ENCODE measurements around the gene HDGF. TPM values are rescaled to one million over a fixed set of nuclear protein-coding genes. Genes with fewer than 3 reads are reported as not detected.

The HDGF gene
- total RNA-seq, 1 donor, result 146 TPM

DNA sequence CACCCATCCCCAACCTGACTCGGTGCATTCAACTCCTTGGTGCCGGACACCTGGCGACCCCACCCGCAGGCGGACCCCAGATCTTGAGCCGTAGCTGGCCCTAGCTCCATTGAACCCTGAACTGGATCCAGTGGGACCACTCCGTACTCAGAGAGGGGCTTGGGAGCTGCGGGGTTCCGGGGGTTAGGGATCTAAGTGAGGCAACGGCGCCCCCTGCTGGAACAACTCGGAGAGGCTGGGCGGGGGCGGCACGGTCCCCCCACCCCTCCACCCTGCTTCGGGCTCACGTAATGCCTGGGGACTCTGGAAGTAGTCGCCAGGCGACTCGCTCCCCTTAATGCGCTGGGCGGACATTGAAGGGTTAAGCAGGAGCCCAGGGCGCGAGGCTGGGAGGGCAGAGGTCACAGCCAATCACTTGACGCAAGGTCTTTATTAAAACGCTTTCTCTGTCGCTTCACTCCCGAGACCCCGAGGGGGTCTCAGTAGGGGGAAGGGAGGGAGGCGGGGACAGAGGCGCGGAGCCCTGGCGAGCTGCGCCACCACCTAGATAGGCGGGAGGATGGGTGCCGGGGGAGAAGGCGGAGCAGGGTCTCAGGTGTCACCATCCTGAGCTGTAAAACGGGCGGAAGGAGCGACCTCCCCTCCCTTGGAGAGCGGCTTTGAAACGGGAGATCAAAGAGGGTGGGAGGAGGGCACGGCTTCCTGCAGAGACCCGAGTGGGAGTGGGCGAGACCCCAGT is 45.4 kb downstream of the HDGF start:
- TF ChIP-seq, protein P1, sequence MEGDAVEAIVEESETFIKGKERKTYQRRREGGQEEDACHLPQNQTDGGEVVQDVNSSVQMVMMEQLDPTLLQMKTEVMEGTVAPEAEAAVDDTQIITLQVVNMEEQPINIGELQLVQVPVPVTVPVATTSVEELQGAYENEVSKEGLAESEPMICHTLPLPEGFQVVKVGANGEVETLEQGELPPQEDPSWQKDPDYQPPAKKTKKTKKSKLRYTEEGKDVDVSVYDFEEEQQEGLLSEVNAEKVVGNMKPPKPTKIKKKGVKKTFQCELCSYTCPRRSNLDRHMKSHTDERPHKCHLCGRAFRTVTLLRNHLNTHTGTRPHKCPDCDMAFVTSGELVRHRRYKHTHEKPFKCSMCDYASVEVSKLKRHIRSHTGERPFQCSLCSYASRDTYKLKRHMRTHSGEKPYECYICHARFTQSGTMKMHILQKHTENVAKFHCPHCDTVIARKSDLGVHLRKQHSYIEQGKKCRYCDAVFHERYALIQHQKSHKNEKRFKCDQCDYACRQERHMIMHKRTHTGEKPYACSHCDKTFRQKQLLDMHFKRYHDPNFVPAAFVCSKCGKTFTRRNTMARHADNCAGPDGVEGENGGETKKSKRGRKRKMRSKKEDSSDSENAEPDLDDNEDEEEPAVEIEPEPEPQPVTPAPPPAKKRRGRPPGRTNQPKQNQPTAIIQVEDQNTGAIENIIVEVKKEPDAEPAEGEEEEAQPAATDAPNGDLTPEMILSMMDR (IDR thresholded peaks at IDR 0.05; ENCODE audit: insufficient read depth, low read length), result peak; percentile 78
- peak; percentile 73 for DNase-seq (ENCODE audit: low read depth)
- peak overlapping the region; percentile 79 for H3K4me3 ChIP-seq (ENCODE audit: low read depth, low read length)

GRCh38 chr1:156705321-156705917 is 46.1 kb downstream of the HDGF start, which contains the start of gene CRABP2:
Gene CRABP2 (minus strand): TSS chr1:156705583. CDS start chr1:156705446, 137 bp downstream.
- TF ChIP-seq, protein P1 (IDR thresholded peaks at IDR 0.05; ENCODE audit: insufficient read depth, low read length), result no peak
- peak; percentile 66 for DNase-seq (ENCODE audit: low read depth)
- H3K4me3 ChIP-seq (ENCODE audit: low read depth, low read length), result peak within 1 kb of the TSS; percentile 79

DNA sequence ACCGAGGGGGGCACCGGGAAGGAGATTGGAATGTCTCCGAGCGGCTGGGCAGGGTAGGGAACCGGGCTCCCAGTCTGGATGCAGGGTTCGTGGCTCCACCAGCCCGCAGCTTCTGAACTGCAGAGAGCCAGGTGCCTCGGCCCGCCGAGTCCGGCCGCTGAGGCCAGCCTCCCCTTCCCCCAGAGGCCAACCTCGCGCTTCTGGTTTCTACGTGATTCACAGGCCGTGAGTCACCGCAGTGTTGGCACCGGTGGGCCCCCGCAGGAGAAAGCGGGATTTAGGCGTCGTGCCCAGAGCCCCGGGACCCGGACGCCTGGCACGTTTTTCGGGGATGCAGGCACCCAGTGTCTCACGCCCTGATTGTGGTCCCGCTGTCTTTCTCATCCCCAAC is 46.5 kb downstream of the HDGF start:
- TF ChIP-seq, protein P1 (IDR thresholded peaks at IDR 0.05; ENCODE audit: insufficient read depth, low read length), result no peak
- H3K4me3 ChIP-seq (ENCODE audit: low read depth, low read length), result peak overlapping the region; percentile 79
- DNase-seq (ENCODE audit: low read depth), result peak; percentile 75

GRCh38 chr1:156704166-156704711 is 47.2 kb downstream of the HDGF start:
- DNase-seq (ENCODE audit: low read depth), result no peak
- TF ChIP-seq, protein P1 (IDR thresholded peaks at IDR 0.05; ENCODE audit: insufficient read depth, low read length), result no peak
- peak overlapping the region; percentile 79 for H3K4me3 ChIP-seq (ENCODE audit: low read depth, low read length)

DNA sequence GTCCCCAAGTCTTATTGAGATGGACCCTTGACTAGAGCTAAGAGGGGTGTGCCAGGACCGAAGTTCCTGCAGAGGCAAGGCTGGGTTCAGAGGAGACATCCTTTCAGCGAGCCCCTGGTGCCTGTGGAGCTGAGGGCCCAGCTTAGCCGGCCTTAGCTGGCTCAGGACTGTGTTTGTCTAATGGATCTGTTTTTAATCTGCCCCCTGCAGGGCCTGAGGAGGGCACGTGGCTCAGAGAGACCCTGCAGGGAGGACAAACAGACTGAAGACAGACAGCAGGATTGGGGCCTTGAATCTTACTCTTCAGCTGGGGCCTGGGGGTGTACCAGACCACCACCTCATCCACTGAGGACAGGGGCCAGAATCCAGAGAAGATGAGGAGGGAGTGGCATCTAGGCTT is 47.7 kb downstream of the HDGF start:
- peak overlapping the region; percentile 79 for H3K4me3 ChIP-seq (ENCODE audit: low read depth, low read length)
- DNase-seq (ENCODE audit: low read depth), result no peak
- TF ChIP-seq, protein P1 (IDR thresholded peaks at IDR 0.05; ENCODE audit: insufficient read depth, low read length), result no peak

- DNase-seq (ENCODE audit: low read depth), result no peak
- peak overlapping the region; percentile 79 for H3K4me3 ChIP-seq (ENCODE audit: low read depth, low read length)
- TF ChIP-seq, protein P1 (IDR thresholded peaks at IDR 0.05; ENCODE audit: insufficient read depth, low read length), result no peak
Observed at GRCh38 chr1:156703336-156703735, 48.1 kb downstream of the HDGF start.
